K562 (cell line): ENCODE measurements around the gene UCKL1. TPM values are rescaled to one million over a fixed set of nuclear protein-coding genes. Genes with fewer than 3 reads are reported as not detected.

Experiments used
- ATAC-seq: fragments of 200-7000 bp; cut with Tn5 transposase; 3 replicates; pipeline ENCODE4 v1.9.1; 2020; ENCODE audit warnings: moderate library complexity
- BruUV-seq: library from RNA; stranded (reverse); fragments of 400-500 nt; replicated peaks from 2 replicates; lab custom pipeline; 2021; lab: Mats Ljungman, UMichigan
- CTCF ChIA-PET: fragments of 300-600 bp; formaldehyde crosslinking; extraction: SDS; loops from one replicate; lab custom pipeline; 2021; ENCODE audit warnings: low intra/inter-chr PET ratio; lab: Yijun Ruan, JAX
- POLR2A ChIA-PET: fragments of 300-600, 350-650 bp; sonication (Branson Sonifier 250); formaldehyde crosslinking; extraction: SDS; loops from one replicate; lab custom pipeline; 2021; ENCODE audit warnings: antibody characterized with exemption, inconsistent platforms; lab: Yijun Ruan, JAX
- DNase-seq, 4 experiments: peaks; one replicate each; pipeline versions ENCODE4 v3.0.0 to v3.0.0-alpha.2; 2011 to 2018; ENCODE audit warnings: low spot score in 3 of 4, mixed read lengths in 3 of 4; ENCODE audit errors: extremely low read depth in 1 of 4
- FAIRE-seq: peaks from 2 replicates; lab custom pipeline; 2011; peaks lifted over from hg19 to GRCh38; lab: Jason Lieb, UNC
- H2AFZ ChIP-seq: 2 replicates; pipeline ENCODE4 v1.6.0; 2011; ENCODE audit warnings: low read depth, low read length, control low read depth, inconsistent platforms
- H3K27ac ChIP-seq: fragments of 200-600 bp; 3 replicates; pipeline ENCODE4 v1.8.0; 2011; ENCODE audit warnings: low read depth, mild to moderate bottlenecking, control low read depth, inconsistent platforms, low read length, moderate library complexity, mixed read lengths; ENCODE audit errors: extremely low read depth
- H3K27me3 ChIP-seq, 2 experiments: fragments of 300-600 bp in 1 of 2; 2 replicates in 1 of 2; 3 replicates in 1 of 2; pipeline versions ENCODE4 v1.6.0 to v1.8.0; 2011; ENCODE audit warnings: inconsistent platforms in 2 of 2, low read length in 2 of 2, mild to moderate bottlenecking in 1 of 2, mixed read lengths in 1 of 2, moderate library complexity in 1 of 2; ENCODE audit not compliant: control insufficient read depth in 2 of 2, insufficient read depth in 2 of 2
- H3K36me3 ChIP-seq: fragments of 300-600 bp; 3 replicates; pipeline ENCODE4 v1.8.0; 2011; ENCODE audit warnings: mild to moderate bottlenecking, low read length, inconsistent platforms; ENCODE audit not compliant: control insufficient read depth, insufficient read depth
- H3K4me1 ChIP-seq, 2 experiments: fragments of 200-600 bp in 1 of 2; replicated peaks in 1 of 2; 2 replicates in 1 of 2; 3 replicates in 1 of 2; pipeline versions ENCODE4 v1.5.1 to v1.8.0; 2011; ENCODE audit warnings: inconsistent platforms in 2 of 2, low read length in 2 of 2, mild to moderate bottlenecking in 1 of 2, mixed read lengths in 1 of 2, moderate library complexity in 1 of 2; ENCODE audit not compliant: control insufficient read depth in 2 of 2, insufficient read depth in 2 of 2
- H3K4me2 ChIP-seq: 2 replicates; pipeline ENCODE4 v1.6.1; 2011; ENCODE audit warnings: low read length, control low read depth, inconsistent platforms, mixed read lengths; ENCODE audit not compliant: insufficient read depth
- H3K4me3 ChIP-seq: fragments of 200-600 bp; sonication (generic), shearing (Covaris generic); 2 replicates; pipeline ENCODE4 v1.5.1; 2016; ENCODE audit warnings: control low read depth, inconsistent platforms
- H3K79me2 ChIP-seq: fragments of 200-600 bp; 3 replicates; pipeline ENCODE4 v1.8.0; 2011; ENCODE audit warnings: low read length, inconsistent platforms; ENCODE audit not compliant: control insufficient read depth, insufficient read depth
- H3K9ac ChIP-seq, 2 experiments: 2 replicates each; pipeline versions ENCODE4 v1.6.0 to v1.6.1; 2011; ENCODE audit warnings: low read depth in 2 of 2, low read length in 2 of 2, control low read depth in 1 of 2, inconsistent platforms in 1 of 2, mild to moderate bottlenecking in 1 of 2, mixed read lengths in 1 of 2; ENCODE audit not compliant: insufficient read depth in 1 of 2
- H3K9me1 ChIP-seq: one replicate; pipeline ENCODE4 v1.6.0; 2011; ENCODE audit warnings: inconsistent platforms, mild to moderate bottlenecking, low read length, moderate library complexity; ENCODE audit not compliant: control insufficient read depth, insufficient read depth
- H3K9me3 ChIP-seq: replicated peaks from 2 replicates; pipeline ENCODE4 v1.5.1; 2011; ENCODE audit warnings: low read depth, low read length, inconsistent platforms; ENCODE audit not compliant: control insufficient read depth, insufficient read depth
- H4K20me1 ChIP-seq: replicated peaks from 2 replicates; pipeline ENCODE4 v1.6.1; 2011; ENCODE audit warnings: low read length, inconsistent platforms, mixed read lengths; ENCODE audit not compliant: control insufficient read depth, insufficient read depth
- HOXB6 ChIP-seq: fragments of 250-450 bp; sonication (Bioruptor Pico); IDR thresholded peaks from 2 replicates; pipeline ENCODE4 v1.5.1; 2022; ENCODE audit warnings: mild to moderate bottlenecking, borderline replicate concordance
- PPARD ChIP-seq: fragments of 250-450 bp; sonication (Bioruptor Pico); IDR thresholded peaks from 2 replicates; pipeline ENCODE4 v1.8.0; 2022; ENCODE audit warnings: inconsistent platforms, mild to moderate bottlenecking, moderate library complexity
- RBFOX2 ChIP-seq: fragments of 200-400 bp; formaldehyde crosslinking; IDR thresholded peaks from 2 replicates; pipeline ENCODE4 v1.6.1; 2017; ENCODE audit warnings: low read depth, mild to moderate bottlenecking, low read length, moderate library complexity
- ZNF717 ChIP-seq: fragments of 250-450 bp; sonication (Bioruptor Pico); IDR thresholded peaks from 2 replicates; pipeline ENCODE4 v1.5.0; 2021
- WGBS: fragments of 100-300 bp; shearing (Covaris generic); methylation state at CpG from one replicate; pipeline ENCODE4 v1.1.6; 2016; ENCODE audit warnings: low coverage, mixed read lengths; ENCODE audit not compliant: insufficient coverage; ENCODE audit errors: missing lambda C conversion rate; 5-methylcytosine and 5-hydroxymethylcytosine counted together
- in situ Hi-C: fragments of 300-500 bp; cut with MboI; formaldehyde crosslinking; loops from 4 replicates; pipeline ENCODE4 v1.15.0; 2018; ENCODE audit warnings: inconsistent platforms, mixed read lengths
- intact Hi-C: fragments of 100-400 bp; cut with micrococcal nuclease; formaldehyde crosslinking; loops from 2 replicates; pipeline ENCODE4 v1.14.2; 2022
- polyA plus RNA-seq, 8 experiments: library from polyadenylated mRNA; depleted of rRNA in 4 of 8; stranded (reverse) in 5 of 8; unstranded in 3 of 8; fragments of >200 nt; fragmentation: Nextera tagmentation in 2 of 8; fragmentation: Illumina TruSeq in 1 of 8; extraction: Ambion mirVana in 2 of 8; extraction: Trizol in 1 of 8; gene quantifications; 2 replicates each; pipeline versions ENCODE4 v1.2.1 to v1.2.3, GENCODE V29; 2011 to 2014; ENCODE audit warnings: inconsistent platforms in 1 of 8, missing spikeins in 1 of 8
- total RNA-seq, 7 experiments: library from RNA; depleted of rRNA in 6 of 7; stranded (reverse); fragments of >200 nt in 6 of 7; fragmentation: Illumina TruSeq in 2 of 7; extraction: Trizol in 2 of 7; gene quantifications; 2 replicates each; pipeline versions ENCODE4 v1.2.1 to v1.2.3, GENCODE V29; 2011 to 2021; ENCODE audit warnings: low replicate concordance in 1 of 7

Gene UCKL1
- total and polyA plus RNA-seq, 9 of the 15 experiments (the other 6 are each of a cell fraction or from before 2014, with no cell fraction given), result 3.1 to 52.8 (median 24.2) TPM

DNA sequence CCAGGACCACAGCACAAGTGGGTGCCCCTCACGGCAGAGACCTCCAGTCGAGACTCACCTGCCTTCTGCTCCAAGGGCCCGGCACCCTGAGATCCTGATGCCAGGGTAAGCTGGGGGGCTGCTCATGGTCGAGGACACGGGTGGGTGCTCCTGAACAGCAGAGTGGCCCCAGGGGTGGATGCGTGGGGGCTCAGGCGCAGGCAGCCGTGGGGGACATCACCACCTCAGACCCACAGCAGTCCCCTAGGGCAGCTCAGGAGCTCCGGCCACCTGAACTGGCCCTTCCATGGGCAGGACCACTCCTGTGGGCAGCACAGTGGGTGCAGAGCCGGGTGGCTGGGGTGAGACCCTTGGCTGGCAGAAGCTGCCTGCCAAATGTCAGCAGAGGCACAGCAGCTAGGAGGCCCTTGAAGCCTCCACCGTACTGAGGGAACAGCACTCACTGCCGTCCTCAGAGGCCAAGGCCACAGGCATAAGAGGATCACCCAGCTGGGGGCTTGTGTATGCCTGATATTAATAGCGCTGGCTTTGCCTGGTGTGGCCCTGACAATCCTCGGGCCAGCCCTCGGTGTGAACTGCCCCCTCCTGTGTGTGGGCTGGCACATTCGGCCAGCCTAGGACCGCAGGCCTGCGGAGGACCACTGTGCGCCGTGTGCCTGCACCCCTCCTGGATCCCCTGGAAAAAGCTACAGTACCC lies 5.4 kb downstream of the UCKL1 start:
- Histone ChIP-seq H3K27me3 (no peaks in the 10 kb centered on the region), H3K4me3 (no peak overlapping the region), H3K79me2 (peaks cover 95% of the 10 kb centered on the region), H3K9ac (peak overlapping the region in 1 of 2 experiments; percentile 55; a peak in 2 of 4 replicates), H3K4me1 (peaks cover 25 to 92% of the 10 kb centered on the region in 2 experiments)
- no peak for DNase-seq
- FAIRE-seq, result no peak
- POLR2A ChIA-PET, result interaction anchor here (0.6 kb wide), 1 partner anchor 666 kb away, joined by 3 read pairs; no protein-coding TSS in a partner anchor
- no peak for TF ChIP-seq ZNF717
- TF ChIP-seq RBFOX2, result peak; percentile 24
- no peak for TF ChIP-seq PPARD (CRISPR knock-in tag)
- no peak for TF ChIP-seq HOXB6 (CRISPR knock-in tag)
- TF ChIP-seq, all 486 proteins: peak for 1
- Histone ChIP-seq H3K27ac (no peak overlapping the region), H3K4me2 (no peak overlapping the region), H2AFZ (no peak overlapping the region), H3K36me3 (peaks cover 42% of the 10 kb centered on the region; the same call in 1 of the 3 replicates), H3K9me3 (no peaks in the 10 kb centered on the region), H3K9me1 (peaks cover 21% of the 10 kb centered on the region), H4K20me1 (peaks cover 68% of the 10 kb centered on the region)
- no TSS peak for BruUV-seq
- 83% methylated on average over 14 of the region's 20 CpGs for WGBS
- no peak for ATAC-seq
- in situ Hi-C loops, result no loop called here
- CTCF ChIA-PET, result no interaction called here
- intact Hi-C loops, result no loop called here
